ENCODE measurements around the gene PPFIBP2.

The PPFIBP2 gene

GRCh38 chr11:7584910-7585309, 71.1 kb downstream of the PPFIBP2 start:
- H3K4me1 ChIP-seq (ENCODE audit: control insufficient read depth, insufficient read depth, low read length): no peaks in the 10 kb centered on the region
- CTCF ChIA-PET: interaction anchor here (0.6 to 2.6 kb wide), 5 partner anchors 13 to 512 kb away, joined by 3 to 12 read pairs (median 3); no protein-coding TSS in a partner anchor
- no peaks in the 10 kb centered on the region for H3K9me3 ChIP-seq (ENCODE audit: control insufficient read depth, insufficient read depth, low read depth, low read length)
- H3K36me3 ChIP-seq (ENCODE audit: control insufficient read depth in 2 of 2, insufficient read depth in 1 of 2, low read length in 2 of 2): no peaks in the 10 kb centered on the region
- TF ChIP-seq HOXC10 (CRISPR knock-in tag; IDR thresholded peaks at IDR 0.05) (no peak), ZNF521 (tag by site-specific recombination; IDR thresholded peaks at IDR 0.05) (no peak), ZNF785 (tag by site-specific recombination; IDR thresholded peaks at IDR 0.05) (no peak), MYNN (tag by site-specific recombination; IDR thresholded peaks at IDR 0.05; ENCODE audit: borderline replicate concordance) (no peak), ZBTB49 (tag by site-specific recombination; IDR thresholded peaks at IDR 0.05; ENCODE audit: low read depth) (no peak), ZNF776 (tag by site-specific recombination; IDR thresholded peaks at IDR 0.05; ENCODE audit: borderline replicate concordance) (no peak), ZNF777 (tag by site-specific recombination; IDR thresholded peaks at IDR 0.05; ENCODE audit: borderline replicate concordance) (no peak), ZNF707 (tag by site-specific recombination; IDR thresholded peaks at IDR 0.05) (no peak), SETDB1 (IDR thresholded peaks at IDR 0.05; ENCODE audit: insufficient read length, low read length) (no peak), ZNF843 (tag by site-specific recombination; IDR thresholded peaks at IDR 0.05) (no peak)
- H3K4me3 ChIP-seq (ENCODE audit: low read depth, low read length): no peak overlapping the region
- H3K27ac ChIP-seq (ENCODE audit: extremely low read depth, low read depth, low read length): no peak overlapping the region
- POLR2A ChIA-PET: no interaction called here

- Histone ChIP-seq H3K4me3 (ENCODE audit: low read depth, low read length) (no peak overlapping the region), H3K4me1 (ENCODE audit: control insufficient read depth, insufficient read depth, low read length) (no peaks in the 10 kb centered on the region), H3K27ac (ENCODE audit: extremely low read depth, low read depth, low read length) (no peak overlapping the region), H3K9me3 (ENCODE audit: control insufficient read depth, insufficient read depth, low read depth, low read length) (no peaks in the 10 kb centered on the region), H3K36me3 (ENCODE audit: control insufficient read depth in 2 of 2, insufficient read depth in 1 of 2, low read length in 2 of 2) (no peaks in the 10 kb centered on the region)
- ChIA-PET POLR2A (interaction anchor here (0.5 kb wide), 1 partner anchor 175 kb away, joined by 4 read pairs; no protein-coding TSS in a partner anchor), CTCF (interaction anchor here (1.7 to 2.6 kb wide), 2 partner anchors 12 to 14 kb away, joined by 4 to 12 read pairs; no protein-coding TSS in a partner anchor)
- TF ChIP-seq ZNF837 (tag by site-specific recombination; IDR thresholded peaks at IDR 0.05) (no peak), MZF1 (tag by site-specific recombination; IDR thresholded peaks at IDR 0.05; ENCODE audit: borderline replicate concordance) (no peak), ZBTB10 (tag by site-specific recombination; IDR thresholded peaks at IDR 0.05) (no peak), ZNF19 (tag by site-specific recombination; IDR thresholded peaks at IDR 0.05; ENCODE audit: low read depth) (no peak), ZNF174 (tag by site-specific recombination; IDR thresholded peaks at IDR 0.05) (no peak), ZNF600 (tag by site-specific recombination; IDR thresholded peaks at IDR 0.05) (no peak)
Observed at GRCh38 chr11:7585816-7586215, 72.0 kb downstream of the PPFIBP2 start.

GRCh38 chr11:7586376-7586775, 72.6 kb downstream of the PPFIBP2 start:
- no peaks in the 10 kb centered on the region for H3K36me3 ChIP-seq (ENCODE audit: control insufficient read depth in 2 of 2, insufficient read depth in 1 of 2, low read length in 2 of 2)
- CTCF ChIA-PET: interaction anchor here (1.7 to 2.6 kb wide), 2 partner anchors 12 to 15 kb away, joined by 4 to 12 read pairs; no protein-coding TSS in a partner anchor
- POLR2A ChIA-PET: no interaction called here

More at GRCh38 chr11:7586376-7586775, 72.6 kb downstream of the PPFIBP2 start:
- Histone ChIP-seq H3K4me3 (ENCODE audit: low read depth, low read length) (no peak overlapping the region), H3K9me3 (ENCODE audit: control insufficient read depth, insufficient read depth, low read depth, low read length) (no peaks in the 10 kb centered on the region), H3K4me1 (ENCODE audit: control insufficient read depth, insufficient read depth, low read length) (no peaks in the 10 kb centered on the region), H3K27ac (ENCODE audit: extremely low read depth, low read depth, low read length) (no peak overlapping the region)
- no peak for TF ChIP-seq CTCF (tag by site-specific recombination; IDR thresholded peaks at IDR 0.05)

Measured in HEK293 (cell line).